HepG2 (cell line): ENCODE data around the gene CCDC57. TPM values are rescaled to one million over a fixed set of nuclear protein-coding genes. Genes with fewer than 3 reads are reported as not detected.

Experiments used
- ATF1 ChIP-seq: IDR thresholded peaks from 2 replicates; pipeline ENCODE4 v1.6.1; 2016; ENCODE audit warnings: mild to moderate bottlenecking, control low read depth
- BHLHE40 ChIP-seq: IDR thresholded peaks from 2 replicates; pipeline ENCODE4 v1.6.1; 2011; ENCODE audit warnings: low read length, improper control_type of control experiment
- CREB1 ChIP-seq, 2 experiments: fragments of 450-650 bp in 1 of 2; IDR thresholded peaks; 2 replicates each; pipeline ENCODE4 v1.6.1; 2016 to 2017; ENCODE audit warnings: control low read depth in 1 of 2, mild to moderate bottlenecking in 1 of 2, missing compliant biosample characterization in 1 of 2, missing genetic modification characterization in 1 of 2
- HNF4G ChIP-seq, 2 experiments: sonication (generic) in 1 of 2; formaldehyde crosslinking in 1 of 2; IDR thresholded peaks; 2 replicates each; pipeline versions ENCODE4 v1.4.0 to v1.6.1; 2011 to 2020; ENCODE audit warnings: borderline replicate concordance in 2 of 2, low read depth in 2 of 2, mild to moderate bottlenecking in 2 of 2, low read length in 1 of 2, missing genetic modification reagents in 1 of 2, moderate library complexity in 1 of 2
- MED1 ChIP-seq: sonication (generic); formaldehyde crosslinking; IDR thresholded peaks from 2 replicates; pipeline ENCODE4 v1.4.0; 2020; ENCODE audit warnings: missing genetic modification reagents
- MIXL1 ChIP-seq: IDR thresholded peaks from 2 replicates; pipeline ENCODE4 v1.6.1; 2016
- PRDM4 ChIP-seq: sonication (generic); formaldehyde crosslinking; IDR thresholded peaks from 2 replicates; pipeline ENCODE4 v1.9.0; 2021; ENCODE audit warnings: missing genetic modification reagents, borderline replicate concordance
- TFDP2 ChIP-seq: sonication (generic); formaldehyde crosslinking; IDR thresholded peaks from 2 replicates; pipeline ENCODE4 v1.4.0; 2020; ENCODE audit warnings: missing genetic modification reagents
- ZBTB37 ChIP-seq: sonication (generic); formaldehyde crosslinking; IDR thresholded peaks from 2 replicates; pipeline ENCODE4 v1.4.0; 2020; ENCODE audit warnings: mild to moderate bottlenecking, missing genetic modification reagents
- ZFP36 ChIP-seq: fragments of 150-350 bp; IDR thresholded peaks from 2 replicates; pipeline ENCODE4 v1.6.1; 2018; ENCODE audit warnings: borderline replicate concordance, low read length, low read depth; ENCODE audit not compliant: partially characterized antibody
- ZFY ChIP-seq: sonication (generic); formaldehyde crosslinking; IDR thresholded peaks from 2 replicates; pipeline ENCODE4 v1.4.0; 2020; ENCODE audit warnings: missing genetic modification reagents
- ZNF180 ChIP-seq: sonication (generic); formaldehyde crosslinking; IDR thresholded peaks from 2 replicates; pipeline ENCODE4 v1.4.0; 2020; ENCODE audit warnings: low read depth, missing genetic modification reagents, borderline replicate concordance
- ZNF713 ChIP-seq: sonication (generic); formaldehyde crosslinking; IDR thresholded peaks from 2 replicates; pipeline ENCODE4 v1.4.0; 2020; ENCODE audit warnings: mild to moderate bottlenecking, missing genetic modification reagents
- ZNF780A ChIP-seq: sonication (generic); formaldehyde crosslinking; IDR thresholded peaks from 2 replicates; pipeline ENCODE4 v1.8.0; 2022; ENCODE audit warnings: mild to moderate bottlenecking, missing genetic modification reagents, moderate library complexity
- ZZZ3 ChIP-seq: sonication (generic); formaldehyde crosslinking; IDR thresholded peaks from 2 replicates; pipeline ENCODE4 v1.4.0; 2020; ENCODE audit warnings: missing genetic modification reagents, mild to moderate bottlenecking, borderline replicate concordance
- polyA plus RNA-seq, 8 experiments: library from polyadenylated mRNA; depleted of rRNA in 3 of 8; stranded (reverse) in 7 of 8; unstranded in 1 of 8; fragments of >200 nt; fragmentation: Illumina TruSeq in 4 of 8; extraction: Trizol in 4 of 8; gene quantifications; 2 replicates each; pipeline versions ENCODE4 v1.2.1 to v1.2.3, GENCODE V29; 2011 to 2016; ENCODE audit warnings: low read depth in 4 of 8, missing spikeins in 1 of 8, mixed read lengths in 1 of 8; ENCODE audit not compliant: insufficient read depth in 1 of 8
- total RNA-seq, 5 experiments: library from RNA; depleted of rRNA; stranded (reverse); fragments of >200 nt; fragmentation: Illumina TruSeq; extraction: Trizol; gene quantifications; 2 replicates each; pipeline ENCODE4 v1.2.3, GENCODE V29; 2016; ENCODE audit warnings: low read depth in 1 of 5

Gene CCDC57
- total and polyA plus RNA-seq, 2 of the 13 experiments (the other 11 are each of a cell fraction or from before 2014, with no cell fraction given), result 59.3 to 59.9 TPM

- TF ChIP-seq TFDP2 (CRISPR knock-in tag) (no peak; the same call in none of the 2 replicates), BHLHE40 (no peak), HNF4G (IDR thresholded peaks at IDR 0.05; ENCODE audit: borderline replicate concordance, low read depth, low read length) (peak; percentile 45; the same call in 1 of the 2 replicates), HNF4G (CRISPR knock-in tag; IDR thresholded peaks at IDR 0.05; ENCODE audit: borderline replicate concordance, low read depth) (peak; percentile 90), CREB1 (IDR thresholded peaks at IDR 0.05) (no peak), CREB1 (CRISPR knock-in tag; IDR thresholded peaks at IDR 0.05) (no peak), MED1 (CRISPR knock-in tag) (peak; percentile 67), ATF1 (CRISPR knock-in tag) (no peak), ZFY (CRISPR knock-in tag) (peak; percentile 81), ZNF713 (CRISPR knock-in tag) (0 out of 2 replicates have a peak, but pooled peaks have one; percentile 41), ZFP36 (no peak), ZZZ3 (CRISPR knock-in tag) (0 out of 2 replicates have a peak, but pooled peaks have one; percentile 24), ZNF180 (CRISPR knock-in tag) (no peak), ZBTB37 (no peak), MIXL1 (CRISPR knock-in tag) (peak; percentile 56), ZNF780A (no peak), PRDM4 (no peak)
These were observed 110.6 kb downstream of the CCDC57 start (continued) for GRCh38 chr17:82101767-82102679.
